Activated CD8-positive, alpha-beta T cell treated with anti-CD3 and anti-CD28 coated beads for 36 hours (primary cell): ENCODE measurements around the gene ZNF341. TPM values are rescaled to one million over a fixed set of nuclear protein-coding genes. Genes with fewer than 3 reads are reported as not detected.

ENCODE experiments used
- ATAC-seq: fragments of 200-7000 bp; cut with Tn5 transposase; one replicate; pipeline ENCODE4 v1.10.0; 2021; ENCODE audit warnings: mild to moderate bottlenecking, moderate library complexity
- CTCF ChIA-PET: fragments of 350-600 bp; sonication (Branson Sonifier 250); formaldehyde crosslinking; loops from one replicate; lab custom pipeline; 2021; ENCODE audit warnings: antibody characterized with exemption; lab: Charles Lee
- POLR2A ChIA-PET: fragments of 350-600 bp; sonication (Branson Sonifier 250); formaldehyde crosslinking; loops from one replicate; lab custom pipeline; 2021; ENCODE audit warnings: antibody characterized with exemption; lab: Charles Lee
- DNase-seq: peaks from one replicate; pipeline ENCODE4 v3.0.0-alpha.2; 2020
- H3K27ac Mint-ChIP-seq: one replicate; pipeline ENCODE4 v1.8.0; 2021; ENCODE audit warnings: mild to moderate bottlenecking, mixed read lengths
- H3K27me3 Mint-ChIP-seq: one replicate; pipeline ENCODE4 v1.8.0; 2021; ENCODE audit warnings: mixed read lengths
- H3K36me3 Mint-ChIP-seq: one replicate; pipeline ENCODE4 v1.8.0; 2021; ENCODE audit warnings: low read depth, mixed read lengths
- H3K4me1 Mint-ChIP-seq: one replicate; pipeline ENCODE4 v1.8.0; 2021; ENCODE audit warnings: low read depth, mixed read lengths
- H3K4me3 Mint-ChIP-seq: one replicate; pipeline ENCODE4 v1.8.0; 2021; ENCODE audit warnings: mild to moderate bottlenecking, moderate library complexity, mixed read lengths
- H3K9me3 Mint-ChIP-seq: one replicate; pipeline ENCODE4 v1.8.0; 2021; ENCODE audit warnings: mixed read lengths
- CTCF ChIP-seq: fragments of 200-600 bp; IDR thresholded peaks from one replicate; pipeline ENCODE4 v1.8.0; 2022; ENCODE audit warnings: antibody characterized with exemption, mild to moderate bottlenecking
- intact Hi-C: fragments of 100-400 bp; cut with micrococcal nuclease; formaldehyde crosslinking; loops from one replicate; pipeline ENCODE4 v1.10.0; 2022
- total RNA-seq, 2 experiments: library from RNA; stranded (reverse); gene quantifications; one replicate each; pipeline ENCODE4 v1.2.3, GENCODE V29; 2021

The ZNF341 gene
- 1 to 10 TPM; 4.3 to 5.0 TPM for total RNA-seq

- no peaks in the 10 kb centered on the region for H3K27me3 Mint-ChIP-seq
- peaks cover 8% of the 10 kb centered on the region for H3K9me3 Mint-ChIP-seq
- H3K27ac Mint-ChIP-seq = peak within 1 kb of the TSS; percentile 84
- TF ChIP-seq CTCF = peak; percentile 78
- peak within 1 kb of the TSS; percentile 79 for H3K4me3 Mint-ChIP-seq
- DNase-seq = peak; percentile 90
- intact Hi-C loops = loop anchor here (5.0 kb wide), 2 partner anchors 44 to 64 kb away; partner anchors contain the start of genes ACTL10 and E2F1
- ChIA-PET CTCF (interaction anchor here (0.6 to 2.5 kb wide), 8 partner anchors 8 to 64 kb away, joined by 3 to 24 read pairs (median 4); partner anchors contain the start of genes ACTL10 and PXMP4), POLR2A (interaction anchor here (1.0 to 2.5 kb wide), 9 partner anchors 12 to 79 kb away, joined by 3 to 27 read pairs (median 5); partner anchors contain the start of genes ACTL10, CHMP4B and PXMP4)
- ATAC-seq = peak; percentile 89
- peaks cover 21% of the 10 kb centered on the region for H3K4me1 Mint-ChIP-seq
- H3K36me3 Mint-ChIP-seq = peaks cover 12% of the 10 kb centered on the region
These were observed at the start of gene ZNF341 for GRCh38 chr20:33731693-33732165. Gene ZNF341, plus strand, starts transcription at chr20:33731996. Its CDS starts 26 bp downstream, at chr20:33732022.

GRCh38 chr20:33684533-33685327 is 47.1 kb upstream of the ZNF341 start:
- no peak for TF ChIP-seq CTCF
- H3K4me3 Mint-ChIP-seq = peak overlapping the region; percentile 95
- H3K27ac Mint-ChIP-seq = peak overlapping the region; percentile 92
- ATAC-seq (no peak), DNase-seq (no peak)
- peaks cover 41% of the 10 kb centered on the region for H3K36me3 Mint-ChIP-seq
- POLR2A ChIA-PET = interaction anchor here (0.9 to 12.5 kb wide), 4 partner anchors 16 to 48 kb away, joined by 5 to 262 read pairs (median 27); partner anchors contain the start of genes ACTL10, C20orf144, NECAB3 and PXMP4
- intact Hi-C loops = loop anchor here (5.0 kb wide), 1 partner anchor 48 kb away; the partner anchor contains the start of gene ZNF341
- CTCF ChIA-PET = interaction anchor here (1.1 to 7.6 kb wide), 4 partner anchors 13 to 20 kb away, joined by 3 to 71 read pairs (median 6); partner anchors contain the start of gene ACTL10
- H3K4me1 Mint-ChIP-seq = peaks cover 83% of the 10 kb centered on the region
- no peaks in the 10 kb centered on the region for H3K9me3 Mint-ChIP-seq
- H3K27me3 Mint-ChIP-seq = no peaks in the 10 kb centered on the region

- Mint-ChIP-seq H3K4me1 (peaks cover 81% of the 10 kb centered on the region), H3K27ac (peak overlapping the region; percentile 92), H3K27me3 (no peaks in the 10 kb centered on the region), H3K36me3 (peaks cover 34% of the 10 kb centered on the region), H3K4me3 (peak overlapping the region; percentile 95), H3K9me3 (no peaks in the 10 kb centered on the region)
- DNase-seq (peak; percentile 82), ATAC-seq (peak; percentile 52)
- ChIA-PET CTCF (interaction anchor here (1.1 to 1.3 kb wide), 3 partner anchors 14 to 21 kb away, joined by 3 to 6 read pairs (median 6); no protein-coding TSS in a partner anchor), POLR2A (interaction anchor here (0.9 to 12.5 kb wide), 5 partner anchors 17 to 106 kb away, joined by 3 to 262 read pairs (median 27); partner anchors contain the start of genes ACTL10, C20orf144, NECAB3 and PXMP4)
- intact Hi-C loops = loop anchor here (5.0 kb wide), 1 partner anchor 47 kb away; the partner anchor contains the start of gene ZNF341
- TF ChIP-seq CTCF = no peak
These were observed 46.3 kb upstream of the ZNF341 start for GRCh38 chr20:33685328-33686099.

GRCh38 chr20:33686100-33686983 is 45.5 kb upstream of the ZNF341 start, which contains the start of gene E2F1:
Gene E2F1, minus strand, starts transcription at chr20:33686385. Its CDS starts 121 bp downstream, at chr20:33686264.
- ATAC-seq = peak; percentile 85
- Mint-ChIP-seq H3K4me1 (peaks cover 73% of the 10 kb centered on the region), H3K9me3 (no peaks in the 10 kb centered on the region), H3K4me3 (peak within 1 kb of the TSS; percentile 95), H3K36me3 (peaks cover 28% of the 10 kb centered on the region), H3K27me3 (no peaks in the 10 kb centered on the region), H3K27ac (peak within 1 kb of the TSS; percentile 92)
- TF ChIP-seq CTCF = no peak
- intact Hi-C loops = loop anchor here (5.0 kb wide), 1 partner anchor 46 kb away; the partner anchor contains the start of gene ZNF341
- CTCF ChIA-PET = interaction anchor here (1.0 to 2.0 kb wide), 6 partner anchors 8 to 46 kb away, joined by 3 to 8 read pairs (median 6); partner anchors contain the start of genes ACTL10, PXMP4 and ZNF341
- DNase-seq = peak; percentile 97
- POLR2A ChIA-PET = interaction anchor here (0.9 to 12.5 kb wide), 9 partner anchors 10 to 105 kb away, joined by 3 to 262 read pairs (median 5); partner anchors contain the start of genes ACTL10, C20orf144, NECAB3 and PXMP4
